HT1080 (cell line): ENCODE results near the gene CARD14. TPM values are rescaled to one million over a fixed set of nuclear protein-coding genes. Genes with fewer than 3 reads are reported as not detected.
"Not testable (repeated sequence)": the region's sequence is repeated elsewhere in the genome, so short reads cannot be mapped to it uniquely, and the experiment has no call there.

ENCODE experiments used
- DNase-seq: peaks from one replicate; pipeline ENCODE4 v3.0.0-alpha.2; 2015; ENCODE audit warnings: low read depth
- small RNA-seq: library from RNA; depleted of rRNA; stranded (forward); fragments of <200 nt; gene quantifications from one replicate; pipeline ENCODE3, GENCODE V24; 2014
- total RNA-seq: library from RNA; depleted of rRNA; stranded (reverse); fragments of >200 nt; shearing (Covaris generic); gene quantifications from 2 replicates; pipeline ENCODE4 v1.2.3, GENCODE V29; 2014; rRNA removed

The CARD14 gene
- total RNA-seq, 1 experiment from 2014 or later, result not detected

GRCh38 chr17:80248001-80248893 lies 78.4 kb downstream of the CARD14 start:
- no peak for DNase-seq

- no peak for DNase-seq
These were observed 79.3 kb downstream of the CARD14 start for GRCh38 chr17:80248894-80249710.

- DNase-seq, result no peak
These were observed 82.1 kb downstream of the CARD14 start for GRCh38 chr17:80251966-80252365.

GRCh38 chr17:80252871-80253270 lies 83.0 kb downstream of the CARD14 start:
- DNase-seq, result no peak

- no peak for DNase-seq
These were observed 84.0 kb downstream of the CARD14 start for GRCh38 chr17:80253631-80254395.

- DNase-seq, result peak; percentile 90
These were observed 84.8 kb downstream of the CARD14 start for GRCh38 chr17:80254396-80255251.

GRCh38 chr17:80256034-80256350 lies 86.2 kb downstream of the CARD14 start:
- DNase-seq, result no peak

- no peak for DNase-seq
These were observed 87.9 kb downstream of the CARD14 start for GRCh38 chr17:80257716-80258213.

- not testable (repeated sequence) for DNase-seq
These were observed 88.5 kb downstream of the CARD14 start for GRCh38 chr17:80258296-80258695.

Small RNA genes within 50 kb of the gene (small RNA-seq; reads per million reads assigned to genes)
- gene AC087741.2, result not detected

Other genes with a start within 250 kb of the CARD14 start
- 24.1 and 24.4 TPM in 2 replicates for gene TBC1D16, start 134.2 kb upstream of the CARD14 start, total RNA-seq
- 0.27 and 2.0 TPM in 2 replicates for gene CCDC40, start 133.4 kb upstream of the CARD14 start, total RNA-seq
- gene GAA, start 68.4 kb upstream of the CARD14 start, total RNA-seq, result 9.8 and 10.0 TPM in 2 replicates
- 150 TPM in 2 replicates for gene EIF4A3, start 22.9 kb upstream of the CARD14 start, total RNA-seq
- 3.5 and 6.0 TPM in 2 replicates for gene SGSH, start 50.3 kb downstream of the CARD14 start, total RNA-seq
- gene SLC26A11, start 50.4 kb downstream of the CARD14 start, total RNA-seq, result 1.5 and 4.0 TPM in 2 replicates
- gene RNF213, start 90.8 kb downstream of the CARD14 start, total RNA-seq, result 28.6 and 28.8 TPM in 2 replicates
- gene ENDOV, start 245.1 kb downstream of the CARD14 start, total RNA-seq, result 15.2 and 18.4 TPM in 2 replicates